H9 (cell line): Measurements from ENCODE around the gene MYBPC3. TPM values are rescaled to one million over a fixed set of nuclear protein-coding genes. Genes with fewer than 3 reads are reported as not detected.

Experiments used
- DNase-seq: peaks from one replicate; pipeline ENCODE4 v3.0.0-alpha.2; 2017
- H2AFZ ChIP-seq: one replicate; pipeline ENCODE4 v1.6.1; 2013; ENCODE audit warnings: mild to moderate bottlenecking, low read length, control low read depth, moderate library complexity
- H2AK5ac ChIP-seq: 2 replicates; pipeline ENCODE4 v1.6.1; 2013; ENCODE audit warnings: low read length, control low read depth, mixed read lengths; ENCODE audit not compliant: insufficient read length
- H2BK120ac ChIP-seq: one replicate; pipeline ENCODE4 v1.6.1; 2013; ENCODE audit warnings: low read depth, mild to moderate bottlenecking, low read length, control low read depth, inconsistent platforms; ENCODE audit not compliant: poor library complexity, severe bottlenecking
- H2BK12ac ChIP-seq: 2 replicates; pipeline ENCODE4 v1.6.1; 2013; ENCODE audit warnings: low read length, control low read depth, mixed read lengths, low read depth; ENCODE audit not compliant: insufficient read length
- H2BK15ac ChIP-seq: 2 replicates; pipeline ENCODE4 v1.6.1; 2013; ENCODE audit warnings: low read depth, low read length, control low read depth
- H2BK20ac ChIP-seq: one replicate; pipeline ENCODE4 v1.6.1; 2013; ENCODE audit warnings: low read depth, mild to moderate bottlenecking, low read length, control low read depth, inconsistent platforms; ENCODE audit not compliant: poor library complexity, severe bottlenecking
- H2BK5ac ChIP-seq: 2 replicates; pipeline ENCODE4 v1.6.1; 2013; ENCODE audit warnings: low read length, control low read depth, mixed read lengths; ENCODE audit not compliant: insufficient read length
- H3K14ac ChIP-seq: 2 replicates; pipeline ENCODE4 v1.6.1; 2013; ENCODE audit warnings: low read length, control low read depth; ENCODE audit not compliant: insufficient read depth
- H3K18ac ChIP-seq: 2 replicates; pipeline ENCODE4 v1.6.1; 2013; ENCODE audit warnings: low read depth, mild to moderate bottlenecking, mixed read lengths, low read length, control low read depth; ENCODE audit not compliant: insufficient read length
- H3K23ac ChIP-seq: 2 replicates; pipeline ENCODE4 v1.6.1; 2013; ENCODE audit warnings: low read length, control low read depth, mixed read lengths, low read depth; ENCODE audit not compliant: insufficient read length
- H3K23me2 ChIP-seq: 2 replicates; pipeline ENCODE4 v1.6.1; 2013; ENCODE audit warnings: low read depth, mild to moderate bottlenecking, mixed read lengths, low read length, control low read depth; ENCODE audit not compliant: insufficient read length, poor library complexity, severe bottlenecking
- H3K27ac ChIP-seq: 2 replicates; pipeline ENCODE4 v1.5.1; 2013; ENCODE audit warnings: low read length, control low read depth, mixed read lengths, low read depth; ENCODE audit not compliant: insufficient read length
- H3K27me3 ChIP-seq: 2 replicates; pipeline ENCODE4 v1.6.1; 2013; ENCODE audit warnings: low read length, control low read depth, inconsistent platforms; ENCODE audit not compliant: insufficient read depth
- H3K4ac ChIP-seq: 2 replicates; pipeline ENCODE4 v1.6.1; 2013; ENCODE audit warnings: low read depth, mild to moderate bottlenecking, control low read depth, inconsistent platforms, low read length, moderate library complexity
- H3K4me1 ChIP-seq: 2 replicates; pipeline ENCODE4 v1.6.1; 2013; ENCODE audit warnings: low read length, control low read depth, inconsistent platforms; ENCODE audit not compliant: insufficient read depth
- H3K4me2 ChIP-seq: 2 replicates; pipeline ENCODE4 v1.6.1; 2013; ENCODE audit warnings: low read length, control low read depth, mixed read lengths; ENCODE audit not compliant: insufficient read length, insufficient read depth
- H3K56ac ChIP-seq: 2 replicates; pipeline ENCODE4 v1.6.1; 2013; ENCODE audit warnings: low read depth, mild to moderate bottlenecking, mixed read lengths, low read length, control low read depth; ENCODE audit not compliant: insufficient read length
- H3K79me1 ChIP-seq: 2 replicates; pipeline ENCODE4 v1.6.1; 2013; ENCODE audit warnings: low read depth, mild to moderate bottlenecking, moderate library complexity, low read length, control low read depth, inconsistent platforms; ENCODE audit not compliant: insufficient read depth, poor library complexity, severe bottlenecking
- H3K79me2 ChIP-seq: 2 replicates; pipeline ENCODE4 v1.6.1; 2013; ENCODE audit warnings: low read length, control low read depth, inconsistent platforms; ENCODE audit not compliant: insufficient read depth
- H3K9ac ChIP-seq: 2 replicates; pipeline ENCODE4 v1.6.1; 2013; ENCODE audit warnings: low read length, control low read depth, mixed read lengths; ENCODE audit not compliant: insufficient read length; ENCODE audit errors: extremely low read depth
- H3K9me3 ChIP-seq: one replicate; pipeline ENCODE4 v1.6.1; 2013; ENCODE audit warnings: low read depth, low read length, inconsistent platforms; ENCODE audit not compliant: control insufficient read depth
- H3T11ph ChIP-seq: one replicate; pipeline ENCODE4 v1.6.1; 2013; ENCODE audit warnings: mild to moderate bottlenecking, low read length, control low read depth, inconsistent platforms
- H4K20me1 ChIP-seq: one replicate; pipeline ENCODE4 v1.6.1; 2013; ENCODE audit not compliant: control insufficient read depth, insufficient read length, insufficient read depth
- H4K5ac ChIP-seq: 2 replicates; pipeline ENCODE4 v1.6.1; 2013; ENCODE audit warnings: low read depth, mild to moderate bottlenecking, mixed read lengths, low read length, control low read depth; ENCODE audit not compliant: insufficient read length
- H4K8ac ChIP-seq: replicated peaks from 2 replicates; pipeline ENCODE4 v1.6.1; 2013; ENCODE audit warnings: low read length, control low read depth, mixed read lengths, low read depth; ENCODE audit not compliant: insufficient read length
- H4K91ac ChIP-seq: 2 replicates; pipeline ENCODE4 v1.6.1; 2013; ENCODE audit warnings: low read depth, mild to moderate bottlenecking, moderate library complexity, mixed read lengths, low read length, control low read depth; ENCODE audit not compliant: insufficient read length
- H3K27ac Mint-ChIP-seq, 3 experiments: 2 replicates in 2 of 3; 3 replicates in 1 of 3; pipeline ENCODE4 v1.8.0; 2020 to 2021; ENCODE audit warnings: mixed read lengths in 3 of 3, mild to moderate bottlenecking in 1 of 3, moderate library complexity in 1 of 3
- H3K27me3 Mint-ChIP-seq: 2 replicates; pipeline ENCODE4 v1.8.0; 2021; ENCODE audit warnings: low read depth, mild to moderate bottlenecking, moderate library complexity, mixed read lengths
- H3K36me3 Mint-ChIP-seq, 3 experiments: 2 replicates in 2 of 3; 3 replicates in 1 of 3; pipeline ENCODE4 v1.8.0; 2020 to 2021; ENCODE audit warnings: low read depth in 3 of 3, mixed read lengths in 3 of 3; ENCODE audit not compliant: insufficient read depth in 1 of 3
- H3K4me1 Mint-ChIP-seq, 2 experiments: 2 replicates each; pipeline ENCODE4 v1.8.0; 2020; ENCODE audit warnings: mixed read lengths in 2 of 2
- H3K4me3 Mint-ChIP-seq, 2 experiments: 2 replicates in 1 of 2; 3 replicates in 1 of 2; pipeline ENCODE4 v1.8.0; 2020 to 2021; ENCODE audit warnings: mild to moderate bottlenecking in 2 of 2, mixed read lengths in 2 of 2, moderate library complexity in 1 of 2
- H3K9me3 Mint-ChIP-seq, 2 experiments: 2 replicates in 1 of 2; 3 replicates in 1 of 2; pipeline ENCODE4 v1.8.0; 2020; ENCODE audit warnings: mild to moderate bottlenecking in 2 of 2, mixed read lengths in 2 of 2, moderate library complexity in 1 of 2
- CTCF ChIP-seq: fragments of 200-600 bp; sonication (generic); conservative IDR thresholded peaks from 3 replicates; pipeline ENCODE4 v1.8.0; 2021; ENCODE audit warnings: antibody characterized with exemption, mild to moderate bottlenecking
- WGBS: extraction: QIAGEN DNeasy Blood & Tissue Kit; methylation state at CpG from one replicate; pipeline ENCODE4 v1.1.7; 2013; ENCODE audit warnings: missing lambda C conversion rate, low lambda C conversion rate, mixed read lengths; ENCODE audit not compliant: insufficient read length; ENCODE audit errors: extremely low coverage; 5-methylcytosine and 5-hydroxymethylcytosine counted together
- total RNA-seq: library from RNA; stranded (reverse); gene quantifications from 2 replicates; pipeline ENCODE4 v1.2.1, GENCODE V29; 2021

The MYBPC3 gene
- total RNA-seq, 1 experiment from 2014 or later = not detected

GRCh38 chr11:47359162-47359561, 6.7 kb upstream of the MYBPC3 start:
- H4K20me1 ChIP-seq = peaks cover 2% of the 10 kb centered on the region
- H2BK5ac ChIP-seq = no peak overlapping the region
- no peaks in the 10 kb centered on the region for H3K27me3 ChIP-seq
- no peak overlapping the region for H3K9ac ChIP-seq
- no peaks in the 10 kb centered on the region for H3K79me2 ChIP-seq
- H2BK20ac ChIP-seq = no peak overlapping the region
- no peak overlapping the region for H2BK15ac ChIP-seq
- no peak overlapping the region for H3K23ac ChIP-seq
- H3K4ac ChIP-seq = no peak overlapping the region
- WGBS = no CpG with 5 or more reads among the region's 7 CpGs
- TF ChIP-seq CTCF = no peak
- no peak overlapping the region for H3K56ac ChIP-seq
- H3K79me1 ChIP-seq = no peaks in the 10 kb centered on the region
- H3K4me2 ChIP-seq = no peak overlapping the region
- H3K27me3 Mint-ChIP-seq = no peaks in the 10 kb centered on the region
- no peak overlapping the region for H4K8ac ChIP-seq
- no peaks in the 10 kb centered on the region for H3K9me3 Mint-ChIP-seq
- H3K14ac ChIP-seq = no peak overlapping the region
- no peak overlapping the region for H3T11ph ChIP-seq
- H2BK120ac ChIP-seq = no peak overlapping the region
- H3K9me3 ChIP-seq = no peaks in the 10 kb centered on the region
- peak overlapping the region; percentile 12 to 63 (median 24); a peak in 3 of 7 replicates for H3K27ac Mint-ChIP-seq
- H3K23me2 ChIP-seq = no peaks in the 10 kb centered on the region
- no peaks in the 10 kb centered on the region for H3K36me3 Mint-ChIP-seq
- H3K4me1 Mint-ChIP-seq = peaks cover 6% of the 10 kb centered on the region in 2 experiments
- H3K4me3 Mint-ChIP-seq = no peak overlapping the region
- no peak overlapping the region for H4K91ac ChIP-seq
- no peak overlapping the region for H2AK5ac ChIP-seq
- no peaks in the 10 kb centered on the region for H3K4me1 ChIP-seq
- no peak overlapping the region for H2BK12ac ChIP-seq
- H3K27ac ChIP-seq = no peak overlapping the region
- H2AFZ ChIP-seq = no peak overlapping the region
- H4K5ac ChIP-seq = no peak overlapping the region
- DNase-seq = no peak
- H3K18ac ChIP-seq = no peak overlapping the region
